K562 (cell line): ENCODE results near the gene HAO2. TPM values are rescaled to one million over a fixed set of nuclear protein-coding genes. Genes with fewer than 3 reads are reported as not detected.

Experiments
- ATAC-seq: fragments of 200-7000 bp; cut with Tn5 transposase; 3 replicates; pipeline ENCODE4 v1.9.1; 2020; ENCODE audit warnings: moderate library complexity
- BruUV-seq: library from RNA; stranded (reverse); fragments of 400-500 nt; replicated peaks from 2 replicates; lab custom pipeline; 2021; lab: Mats Ljungman, UMichigan
- CTCF ChIA-PET: fragments of 300-600 bp; formaldehyde crosslinking; extraction: SDS; loops from one replicate; lab custom pipeline; 2021; ENCODE audit warnings: low intra/inter-chr PET ratio; lab: Yijun Ruan, JAX
- POLR2A ChIA-PET: fragments of 300-600, 350-650 bp; sonication (Branson Sonifier 250); formaldehyde crosslinking; extraction: SDS; loops from one replicate; lab custom pipeline; 2021; ENCODE audit warnings: antibody characterized with exemption, inconsistent platforms; lab: Yijun Ruan, JAX
- DNase-seq, 4 experiments: peaks; one replicate each; pipeline versions ENCODE4 v3.0.0 to v3.0.0-alpha.2; 2011 to 2018; ENCODE audit warnings: low spot score in 3 of 4, mixed read lengths in 3 of 4; ENCODE audit errors: extremely low read depth in 1 of 4
- FAIRE-seq: peaks from 2 replicates; lab custom pipeline; 2011; peaks lifted over from hg19 to GRCh38; lab: Jason Lieb, UNC
- H2AFZ ChIP-seq: 2 replicates; pipeline ENCODE4 v1.6.0; 2011; ENCODE audit warnings: low read depth, low read length, control low read depth, inconsistent platforms
- H3K27ac ChIP-seq: fragments of 200-600 bp; 3 replicates; pipeline ENCODE4 v1.8.0; 2011; ENCODE audit warnings: low read depth, mild to moderate bottlenecking, control low read depth, inconsistent platforms, low read length, moderate library complexity, mixed read lengths; ENCODE audit errors: extremely low read depth
- H3K27me3 ChIP-seq, 2 experiments: fragments of 300-600 bp in 1 of 2; 2 replicates in 1 of 2; 3 replicates in 1 of 2; pipeline versions ENCODE4 v1.6.0 to v1.8.0; 2011; ENCODE audit warnings: inconsistent platforms in 2 of 2, low read length in 2 of 2, mild to moderate bottlenecking in 1 of 2, mixed read lengths in 1 of 2, moderate library complexity in 1 of 2; ENCODE audit not compliant: control insufficient read depth in 2 of 2, insufficient read depth in 2 of 2
- H3K36me3 ChIP-seq: fragments of 300-600 bp; 3 replicates; pipeline ENCODE4 v1.8.0; 2011; ENCODE audit warnings: mild to moderate bottlenecking, low read length, inconsistent platforms; ENCODE audit not compliant: control insufficient read depth, insufficient read depth
- H3K4me1 ChIP-seq, 2 experiments: fragments of 200-600 bp in 1 of 2; replicated peaks in 1 of 2; 2 replicates in 1 of 2; 3 replicates in 1 of 2; pipeline versions ENCODE4 v1.5.1 to v1.8.0; 2011; ENCODE audit warnings: inconsistent platforms in 2 of 2, low read length in 2 of 2, mild to moderate bottlenecking in 1 of 2, mixed read lengths in 1 of 2, moderate library complexity in 1 of 2; ENCODE audit not compliant: control insufficient read depth in 2 of 2, insufficient read depth in 2 of 2
- H3K4me2 ChIP-seq: 2 replicates; pipeline ENCODE4 v1.6.1; 2011; ENCODE audit warnings: low read length, control low read depth, inconsistent platforms, mixed read lengths; ENCODE audit not compliant: insufficient read depth
- H3K4me3 ChIP-seq: fragments of 200-600 bp; sonication (generic), shearing (Covaris generic); 2 replicates; pipeline ENCODE4 v1.5.1; 2016; ENCODE audit warnings: control low read depth, inconsistent platforms
- H3K79me2 ChIP-seq: fragments of 200-600 bp; 3 replicates; pipeline ENCODE4 v1.8.0; 2011; ENCODE audit warnings: low read length, inconsistent platforms; ENCODE audit not compliant: control insufficient read depth, insufficient read depth
- H3K9ac ChIP-seq, 2 experiments: 2 replicates each; pipeline versions ENCODE4 v1.6.0 to v1.6.1; 2011; ENCODE audit warnings: low read depth in 2 of 2, low read length in 2 of 2, control low read depth in 1 of 2, inconsistent platforms in 1 of 2, mild to moderate bottlenecking in 1 of 2, mixed read lengths in 1 of 2; ENCODE audit not compliant: insufficient read depth in 1 of 2
- H3K9me1 ChIP-seq: one replicate; pipeline ENCODE4 v1.6.0; 2011; ENCODE audit warnings: inconsistent platforms, mild to moderate bottlenecking, low read length, moderate library complexity; ENCODE audit not compliant: control insufficient read depth, insufficient read depth
- H3K9me3 ChIP-seq: replicated peaks from 2 replicates; pipeline ENCODE4 v1.5.1; 2011; ENCODE audit warnings: low read depth, low read length, inconsistent platforms; ENCODE audit not compliant: control insufficient read depth, insufficient read depth
- H4K20me1 ChIP-seq: replicated peaks from 2 replicates; pipeline ENCODE4 v1.6.1; 2011; ENCODE audit warnings: low read length, inconsistent platforms, mixed read lengths; ENCODE audit not compliant: control insufficient read depth, insufficient read depth
- AFF4 ChIP-seq: sonication (generic); formaldehyde crosslinking; IDR thresholded peaks from 2 replicates; pipeline ENCODE4 v1.8.0; 2023; ENCODE audit warnings: mild to moderate bottlenecking, missing genetic modification reagents
- CBX2 ChIP-seq: fragments of 200-600 bp; sonication (generic); IDR thresholded peaks from one replicate; pipeline ENCODE4 v1.6.1; 2012; ENCODE audit warnings: mild to moderate bottlenecking, low read length, inconsistent platforms; ENCODE audit not compliant: insufficient read depth, poor library complexity, severe bottlenecking
- DACH1 ChIP-seq: fragments of 450-650 bp; IDR thresholded peaks from 2 replicates; pipeline ENCODE4 v1.6.1; 2018; ENCODE audit not compliant: partially characterized antibody
- ERF ChIP-seq: fragments of 450-650 bp; formaldehyde crosslinking; IDR thresholded peaks from 2 replicates; pipeline ENCODE4 v1.4.0; 2020; ENCODE audit warnings: mild to moderate bottlenecking, mixed read lengths
- HMBOX1 ChIP-seq: sonication (generic); IDR thresholded peaks from 2 replicates; pipeline ENCODE4 v1.6.1; 2016
- IRF9 ChIP-seq: fragments of 450-650 bp; IDR thresholded peaks from 2 replicates; pipeline ENCODE4 v1.6.1; 2016; ENCODE audit warnings: missing biosample characterization, missing genetic modification characterization
- MXI1 ChIP-seq: IDR thresholded peaks from 2 replicates; pipeline ENCODE4 v1.6.1; 2011; ENCODE audit warnings: low read depth, mild to moderate bottlenecking, improper control_type of control experiment, low read length
- THRAP3 ChIP-seq: fragments of 450-650 bp; IDR thresholded peaks from 2 replicates; pipeline ENCODE4 v1.6.1; 2016; ENCODE audit warnings: mild to moderate bottlenecking, inconsistent platforms, borderline replicate concordance
- TSHZ1 ChIP-seq: fragments of 250-450 bp; sonication (Bioruptor Pico); IDR thresholded peaks from 2 replicates; pipeline ENCODE4 v1.4.0; 2020; ENCODE audit warnings: mild to moderate bottlenecking, moderate library complexity
- ZNF445 ChIP-seq: fragments of 250-450 bp; sonication (Bioruptor Pico); IDR thresholded peaks from 2 replicates; pipeline ENCODE4 v1.4.0; 2020; ENCODE audit warnings: low read depth, mild to moderate bottlenecking, moderate library complexity
- WGBS: fragments of 100-300 bp; shearing (Covaris generic); methylation state at CpG from one replicate; pipeline ENCODE4 v1.1.6; 2016; ENCODE audit warnings: low coverage, mixed read lengths; ENCODE audit not compliant: insufficient coverage; ENCODE audit errors: missing lambda C conversion rate; 5-methylcytosine and 5-hydroxymethylcytosine counted together
- in situ Hi-C: fragments of 300-500 bp; cut with MboI; formaldehyde crosslinking; loops from 4 replicates; pipeline ENCODE4 v1.15.0; 2018; ENCODE audit warnings: inconsistent platforms, mixed read lengths
- intact Hi-C: fragments of 100-400 bp; cut with micrococcal nuclease; formaldehyde crosslinking; loops from 2 replicates; pipeline ENCODE4 v1.14.2; 2022
- polyA plus RNA-seq, 8 experiments: library from polyadenylated mRNA; depleted of rRNA in 4 of 8; stranded (reverse) in 5 of 8; unstranded in 3 of 8; fragments of >200 nt; fragmentation: Nextera tagmentation in 2 of 8; fragmentation: Illumina TruSeq in 1 of 8; extraction: Ambion mirVana in 2 of 8; extraction: Trizol in 1 of 8; gene quantifications; 2 replicates each; pipeline versions ENCODE4 v1.2.1 to v1.2.3, GENCODE V29; 2011 to 2014; ENCODE audit warnings: inconsistent platforms in 1 of 8, missing spikeins in 1 of 8
- total RNA-seq, 7 experiments: library from RNA; depleted of rRNA in 6 of 7; stranded (reverse); fragments of >200 nt in 6 of 7; fragmentation: Illumina TruSeq in 2 of 7; extraction: Trizol in 2 of 7; gene quantifications; 2 replicates each; pipeline versions ENCODE4 v1.2.1 to v1.2.3, GENCODE V29; 2011 to 2021; ENCODE audit warnings: low replicate concordance in 1 of 7

HAO2 gene
- total and polyA plus RNA-seq, 9 of the 15 experiments (the other 6 are each of a cell fraction or from before 2014, with no cell fraction given), result not detected

GRCh38 chr1:119364640-119365039 lies 3.9 kb upstream of the HAO2 start:
- BruUV-seq, result no TSS peak
- Histone ChIP-seq H3K4me3 (no peak overlapping the region), H3K9me1 (no peaks in the 10 kb centered on the region), H4K20me1 (peaks cover 8% of the 10 kb centered on the region; the same call in 1 of the 2 replicates)
- intact Hi-C loops, result no loop called here
- no peak for FAIRE-seq
- TF ChIP-seq HMBOX1, result no peak
- TF ChIP-seq CBX2, result no peak
- TF ChIP-seq AFF4 (CRISPR knock-in tag), result no peak
- no peak for TF ChIP-seq ERF (CRISPR knock-in tag)
- TF ChIP-seq MXI1, result no peak
- TF ChIP-seq IRF9 (tag), result no peak
- TF ChIP-seq TSHZ1 (CRISPR knock-in tag), result no peak
- no peak for TF ChIP-seq THRAP3
- TF ChIP-seq ZNF445 (CRISPR knock-in tag), result no peak
- TF ChIP-seq DACH1, result no peak
- TF ChIP-seq, all 486 proteins: peak for 0
- POLR2A ChIA-PET, result no interaction called here
- DNase-seq (no peak), ATAC-seq (no peak)
- no peaks in the 10 kb centered on the region for H3K4me1 ChIP-seq
- no peaks in the 10 kb centered on the region for H3K36me3 ChIP-seq
- in situ Hi-C loops, result no loop called here
- 0% methylated on average over 4 of the region's 4 CpGs for WGBS
- no peaks in the 10 kb centered on the region for H3K9me3 ChIP-seq
- CTCF ChIA-PET, result no interaction called here
- H3K79me2 ChIP-seq, result no peaks in the 10 kb centered on the region
- no peak overlapping the region for H2AFZ ChIP-seq
- no peak overlapping the region for H3K9ac ChIP-seq
- H3K27ac ChIP-seq, result no peak overlapping the region
- no peak overlapping the region for H3K4me2 ChIP-seq
- peaks cover 9% of the 10 kb centered on the region in 2 experiments; a peak in 3 of 5 replicates for H3K27me3 ChIP-seq
